ENCODE measurements around the gene PTPRN2. TPM values are rescaled to one million over a fixed set of nuclear protein-coding genes. Genes with fewer than 3 reads are reported as not detected.
A peak's percentile ranks its signal among the peaks of the same experiment; 100 is the strongest.

The PTPRN2 gene
- total and polyA plus RNA-seq, 2 of the 8 experiments (the other 6 are each of a cell fraction or from before 2014, with no cell fraction given), result 2.6 to 4.5 TPM

DNA sequence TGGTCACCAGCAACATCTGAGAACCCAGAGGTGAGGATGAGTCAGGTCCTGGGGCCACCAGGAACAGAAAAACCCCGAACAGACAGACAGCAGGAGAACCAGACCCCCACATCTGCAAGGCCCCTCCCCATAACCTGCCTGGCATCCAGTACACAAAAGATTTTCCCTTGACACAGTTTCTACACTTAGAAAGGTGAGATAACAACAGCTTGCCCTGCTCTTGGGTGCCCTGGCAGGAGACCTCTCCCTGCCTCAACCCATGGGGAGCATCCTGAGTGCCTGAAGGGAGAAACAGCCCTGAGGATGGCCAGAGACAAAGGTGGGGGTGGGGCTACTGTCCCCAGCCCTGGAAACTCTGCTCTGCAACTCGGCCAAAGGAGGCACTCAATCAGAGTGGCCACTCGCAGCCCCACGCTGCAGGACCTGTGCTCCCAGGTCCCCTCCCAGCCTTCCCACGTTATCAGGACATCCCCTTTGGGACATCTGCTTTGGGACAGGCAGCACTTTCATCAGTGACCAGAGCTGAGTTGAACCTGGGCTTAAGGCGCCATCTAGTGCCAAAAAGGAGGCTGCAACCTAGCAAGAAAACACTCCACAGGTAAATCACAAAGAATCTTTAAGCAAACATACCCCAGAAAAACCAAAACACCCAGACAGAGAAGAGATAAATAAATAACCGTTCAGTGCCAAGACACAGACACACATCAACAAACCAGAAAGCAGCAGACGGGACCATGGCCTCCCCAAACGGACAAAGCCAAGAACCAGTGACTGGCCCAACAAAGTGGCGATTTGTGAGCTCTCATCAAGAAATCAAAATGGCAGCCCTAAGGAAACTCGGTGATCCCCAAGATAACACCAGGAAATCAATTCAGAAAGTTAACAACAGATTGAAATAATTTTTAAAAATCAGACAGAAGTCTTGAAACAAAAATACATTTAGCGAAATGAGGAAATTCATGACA is 233.7 kb downstream of the PTPRN2 start (continued):
- no peak for TF ChIP-seq CHD7 (IDR thresholded peaks at IDR 0.05; ENCODE audit: insufficient replicate concordance, low read length)
- peak; percentile 93 to 95 for TF ChIP-seq RAD21 (IDR thresholded peaks at IDR 0.05 in 1 of 2, conservative IDR thresholded peaks at IDR 0.05 in 1 of 2; ENCODE audit: low read depth in 2 of 2, low read length in 2 of 2)
- peak; percentile 11; the same call in 1 of the 2 replicates for TF ChIP-seq BRCA1 (IDR thresholded peaks at IDR 0.05; ENCODE audit: low read depth, low read length)
- TF ChIP-seq TEAD4 (IDR thresholded peaks at IDR 0.05; ENCODE audit: low read depth, low read length), result no peak
- TF ChIP-seq KDM4A (IDR thresholded peaks at IDR 0.05; ENCODE audit: low read depth, low read length, severe bottlenecking), result no peak

Data from H1 (cell line).